ENCODE results near the gene PCNT. TPM values are rescaled to one million over a fixed set of nuclear protein-coding genes. Genes with fewer than 3 reads are reported as not detected.

PCNT gene
- total RNA-seq, result 10 to 100 TPM; 20.6 to 43.0 (median 25.5) TPM

GRCh38 chr21:46323710-46324389 lies at the start of gene PCNT, which contains the start of gene C21orf58:
Gene PCNT (plus strand): TSS chr21:46324156. CDS start chr21:46324229, 73 bp downstream.
Gene C21orf58 (minus strand): TSS chr21:46323870. CDS start chr21:46322738, 1,132 bp downstream.
- no peak for TF ChIP-seq CTCF (IDR thresholded peaks at IDR 0.05; ENCODE audit: low read depth)

- no peak for TF ChIP-seq CTCF (IDR thresholded peaks at IDR 0.05; ENCODE audit: low read depth)
These were observed 49.1 kb upstream of the PCNT start for GRCh38 chr21:46274797-46275390.

GRCh38 chr21:46284077-46284644 lies 39.8 kb upstream of the PCNT start:
- no peak for TF ChIP-seq CTCF (IDR thresholded peaks at IDR 0.05; ENCODE audit: low read depth)

GRCh38 chr21:46284733-46285132 lies 39.2 kb upstream of the PCNT start:
- TF ChIP-seq CTCF (IDR thresholded peaks at IDR 0.05; ENCODE audit: low read depth), result no peak

GRCh38 chr21:46285206-46285661 lies 38.7 kb upstream of the PCNT start, which contains the start of gene MCM3AP:
Gene MCM3AP (minus strand): TSS chr21:46285611. CDS start chr21:46285286, 325 bp downstream.
- TF ChIP-seq CTCF (IDR thresholded peaks at IDR 0.05; ENCODE audit: low read depth), result no peak

- TF ChIP-seq CTCF (IDR thresholded peaks at IDR 0.05; ENCODE audit: low read depth), result no peak
These were observed 38.0 kb upstream of the PCNT start, which contains the start of gene YBEY for GRCh38 chr21:46285761-46286647. Gene YBEY (plus strand): TSS chr21:46286342. CDS start chr21:46286914, 572 bp downstream.
